DMS 273 (cell line): ENCODE results near the gene C8A.
A peak's percentile ranks its signal among the peaks of the same experiment; 100 is the strongest.

Experiments used
- DNase-seq: peaks from one replicate; lab custom pipeline; 2025; ENCODE audit not compliant: unreplicated experiment; lab: John Stamatoyannopoulos, UW

The C8A gene

GRCh38 chr1:56854521-56855099, at the start of gene C8A:
Gene C8A, plus strand, starts transcription at chr1:56854797. Its CDS starts 105 bp downstream, at chr1:56854902.
- no peak for DNase-seq

GRCh38 chr1:56806804-56807203, 47.8 kb upstream of the C8A start:
- peak; percentile 39 for DNase-seq

- peak; percentile 15 for DNase-seq
These were observed 46.2 kb upstream of the C8A start for GRCh38 chr1:56808410-56808809.

- DNase-seq, result no peak
These were observed 43.3 kb upstream of the C8A start for GRCh38 chr1:56811331-56811730.

GRCh38 chr1:56814205-56814604, 40.4 kb upstream of the C8A start:
- DNase-seq, result no peak

GRCh38 chr1:56816264-56816663, 38.3 kb upstream of the C8A start:
- DNase-seq, result no peak

GRCh38 chr1:56816909-56817308, 37.7 kb upstream of the C8A start:
- no peak for DNase-seq

- DNase-seq, result no peak
These were observed 36.7 kb upstream of the C8A start for GRCh38 chr1:56817716-56818463.

- no peak for DNase-seq
These were observed 35.2 kb upstream of the C8A start, which contains the start of gene FYB2 for GRCh38 chr1:56819387-56819899. Gene FYB2, minus strand, starts transcription at chr1:56819404. Its CDS starts 114 bp downstream, at chr1:56819290.

GRCh38 chr1:56820755-56821461, 33.7 kb upstream of the C8A start:
- DNase-seq, result peak; percentile 94

- no peak for DNase-seq
These were observed 33.2 kb upstream of the C8A start for GRCh38 chr1:56821462-56821797.

- DNase-seq, result no peak
These were observed 30.3 kb upstream of the C8A start for GRCh38 chr1:56824271-56824670.

GRCh38 chr1:56824938-56825337, 29.7 kb upstream of the C8A start:
- no peak for DNase-seq

GRCh38 chr1:56825436-56825835, 29.2 kb upstream of the C8A start:
- DNase-seq, result no peak

GRCh38 chr1:56827711-56828110, 26.9 kb upstream of the C8A start:
- DNase-seq, result peak; percentile 45

GRCh38 chr1:56830052-56830451, 24.5 kb upstream of the C8A start:
- no peak for DNase-seq

GRCh38 chr1:56831871-56832693, 22.5 kb upstream of the C8A start:
- peak; percentile 83 for DNase-seq

GRCh38 chr1:56833088-56833487, 21.5 kb upstream of the C8A start:
- no peak for DNase-seq

- DNase-seq, result no peak
These were observed 20.3 kb upstream of the C8A start for GRCh38 chr1:56834137-56834900.

GRCh38 chr1:56835657-56836056, 18.9 kb upstream of the C8A start:
- no peak for DNase-seq
